22Rv1 (cell line): ENCODE data around the gene COL27A1.

Experiments used
- H3K27ac ChIP-seq: fragments of 450-650 bp; 2 replicates; pipeline ENCODE4 v1.5.1; 2017
- CTCF ChIP-seq: fragments of 450-650 bp; IDR thresholded peaks from 2 replicates; pipeline ENCODE4 v1.5.1; 2017; ENCODE audit warnings: mild to moderate bottlenecking
- ZFX ChIP-seq: fragments of 450-650 bp; IDR thresholded peaks from 2 replicates; pipeline ENCODE4 v1.6.1; 2017; ENCODE audit warnings: antibody characterized with exemption, borderline replicate concordance

COL27A1 gene

GRCh38 chr9:114311571-114312512, 156.5 kb downstream of the COL27A1 start:
- TF ChIP-seq CTCF: no peak
- no peak for TF ChIP-seq ZFX
- no peak overlapping the region for H3K27ac ChIP-seq

GRCh38 chr9:114312513-114312875, 157.2 kb downstream of the COL27A1 start:
- H3K27ac ChIP-seq: no peak overlapping the region
- TF ChIP-seq ZFX (no peak), CTCF (no peak)

GRCh38 chr9:114313186-114313585, 157.8 kb downstream of the COL27A1 start:
- H3K27ac ChIP-seq: no peak overlapping the region
- TF ChIP-seq CTCF: no peak
- TF ChIP-seq ZFX: no peak

GRCh38 chr9:114314256-114314867, 159.0 kb downstream of the COL27A1 start:
- TF ChIP-seq ZFX: no peak
- TF ChIP-seq CTCF: no peak
- no peak overlapping the region for H3K27ac ChIP-seq

GRCh38 chr9:114314881-114315722, 159.8 kb downstream of the COL27A1 start:
- TF ChIP-seq ZFX (no peak), CTCF (no peak)
- no peak overlapping the region for H3K27ac ChIP-seq

- no peak overlapping the region for H3K27ac ChIP-seq
- TF ChIP-seq CTCF (no peak), ZFX (no peak)
These were observed 160.5 kb downstream of the COL27A1 start for GRCh38 chr9:114315723-114316363.
